Central memory CD8-positive, alpha-beta T cell (primary cell): ENCODE results near the gene TXNDC8.
"Not testable (repeated sequence)": the region's sequence is repeated elsewhere in the genome, so short reads cannot be mapped to it uniquely, and the experiment has no call there.

Experiments
- ATAC-seq: fragments of 150-1000 bp; cut with Tn5 transposase; replicated peaks from 2 replicates; pipeline ENCODE4 v1.10.0; 2022; ENCODE audit warnings: mild to moderate bottlenecking, moderate FRiP score, moderate number of reproducible peaks; ENCODE audit not compliant: poor library complexity, severe bottlenecking; ENCODE audit errors: extremely low read depth
- DNase-seq, 2 donors: peaks; one replicate each; pipeline ENCODE4 v3.0.0; 2021; ENCODE audit warnings: low spot score in 2 of 2
- H3K27ac Mint-ChIP-seq: one replicate; pipeline ENCODE4 v1.8.0; 2022; ENCODE audit warnings: low read depth, mild to moderate bottlenecking, moderate library complexity, mixed read lengths
- H3K27me3 Mint-ChIP-seq: one replicate; pipeline ENCODE4 v1.8.0; 2022; ENCODE audit warnings: mixed read lengths
- H3K36me3 Mint-ChIP-seq: one replicate; pipeline ENCODE4 v1.8.0; 2022; ENCODE audit warnings: mild to moderate bottlenecking, moderate library complexity, mixed read lengths; ENCODE audit not compliant: insufficient read depth
- H3K4me1 Mint-ChIP-seq: one replicate; pipeline ENCODE4 v1.8.0; 2022; ENCODE audit warnings: mixed read lengths
- H3K4me3 Mint-ChIP-seq: one replicate; pipeline ENCODE4 v1.8.0; 2022; ENCODE audit warnings: mild to moderate bottlenecking, moderate library complexity, mixed read lengths
- H3K9me3 Mint-ChIP-seq: one replicate; pipeline ENCODE4 v1.8.0; 2022; ENCODE audit warnings: mixed read lengths

Gene TXNDC8

DNA sequence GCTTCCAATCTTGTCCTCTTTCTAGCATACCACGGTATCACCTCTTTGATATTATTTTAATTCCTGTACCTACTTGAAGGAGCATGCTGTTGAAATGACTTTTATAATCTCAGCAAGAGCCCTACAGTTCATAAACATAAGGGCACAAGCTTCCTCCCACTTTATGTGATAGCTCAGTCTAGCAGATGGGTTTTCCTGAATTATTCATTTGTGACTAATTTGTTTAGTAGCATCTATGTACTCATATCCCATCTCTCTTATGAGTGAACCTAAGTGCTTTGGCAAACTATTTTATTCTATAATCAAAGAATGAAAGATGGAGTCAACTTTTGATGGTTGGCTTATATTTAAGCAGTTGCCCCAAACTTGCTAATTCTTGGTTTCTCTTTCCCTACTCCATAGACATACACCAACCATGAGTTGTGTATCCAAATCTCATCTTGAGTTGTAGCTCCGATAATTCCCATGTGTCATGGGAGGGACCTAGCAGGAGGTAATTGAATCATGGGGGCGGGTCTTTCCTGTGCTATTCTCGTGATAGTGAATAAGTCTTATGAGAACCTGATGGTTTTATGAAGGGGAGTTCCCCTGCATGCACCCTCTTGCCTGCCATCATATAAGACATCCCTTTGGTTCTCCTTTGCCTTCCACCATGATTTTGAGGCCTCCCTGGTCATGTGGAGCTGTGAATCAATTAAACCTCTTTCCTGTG is 17.7 kb downstream of the TXNDC8 start:
- H3K27ac Mint-ChIP-seq, result no peak overlapping the region
- H3K9me3 Mint-ChIP-seq, result no peaks in the 10 kb centered on the region
- H3K27me3 Mint-ChIP-seq, result peaks cover 8% of the 10 kb centered on the region
- DNase-seq, result no peak
- ATAC-seq, result no peak
- H3K4me3 Mint-ChIP-seq, result no peak overlapping the region
- no peaks in the 10 kb centered on the region for H3K36me3 Mint-ChIP-seq
- H3K4me1 Mint-ChIP-seq, result no peaks in the 10 kb centered on the region

DNA sequence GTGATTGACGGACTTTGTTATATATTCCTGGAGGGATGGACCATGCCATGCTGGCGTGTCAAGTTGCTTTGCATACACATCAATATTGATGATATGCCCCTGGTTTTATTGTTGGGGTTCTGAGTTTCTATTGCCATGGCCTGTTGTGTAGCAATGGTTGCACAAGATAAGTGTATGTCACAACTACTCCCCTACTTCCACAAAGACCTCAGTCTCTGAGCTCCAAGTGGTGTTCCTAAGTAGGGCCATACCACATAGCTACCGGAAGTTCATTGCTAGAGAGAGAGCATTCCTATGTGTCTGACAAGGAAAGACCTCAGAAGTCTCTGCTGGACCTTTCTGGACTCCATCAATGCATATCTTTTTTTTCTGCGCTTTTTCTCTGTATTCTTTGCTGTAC is 19.8 kb downstream of the TXNDC8 start:
- H3K4me1 Mint-ChIP-seq, result no peaks in the 10 kb centered on the region
- ATAC-seq, result no peak

DNA sequence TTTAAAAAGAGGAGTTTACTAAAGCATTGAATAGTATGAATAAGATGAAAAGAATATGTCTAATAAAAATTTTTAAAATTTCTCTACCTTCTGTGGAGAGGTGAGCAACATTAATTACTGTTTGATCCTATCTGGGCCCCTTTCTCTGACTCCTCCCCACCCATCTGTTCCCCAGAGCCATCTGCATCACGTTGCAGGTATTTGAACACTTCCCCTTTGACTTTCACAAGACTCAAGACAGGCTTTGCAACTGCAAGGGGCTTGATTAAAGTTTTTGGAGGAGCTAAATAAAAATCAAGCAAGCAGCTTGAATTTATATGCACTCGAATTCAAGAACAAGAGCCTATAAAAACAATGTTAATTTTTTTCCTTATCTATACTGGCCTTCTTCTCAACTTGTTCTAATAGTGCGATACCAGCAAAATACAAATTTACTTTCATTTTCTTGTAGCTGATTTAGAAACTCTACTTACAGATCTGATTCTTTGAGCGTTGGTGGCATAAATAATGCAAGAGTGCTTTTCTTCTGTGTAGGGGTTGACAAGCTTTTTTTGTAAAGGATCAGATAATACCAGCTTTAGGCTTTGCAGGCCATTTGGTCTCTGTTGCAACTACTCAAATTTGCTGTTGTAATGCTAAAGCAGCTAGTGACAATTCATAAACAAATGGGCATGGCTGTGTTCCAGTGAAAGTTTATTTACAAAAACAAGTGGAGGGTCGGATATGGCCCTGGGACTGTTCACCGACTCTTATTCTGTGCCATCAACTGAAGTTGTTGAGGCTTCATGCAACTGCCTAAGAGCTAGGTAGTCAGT is 21.2 kb downstream of the TXNDC8 start:
- H3K4me1 Mint-ChIP-seq, result no peaks in the 10 kb centered on the region
- ATAC-seq (no peak), DNase-seq (no peak)
- no peaks in the 10 kb centered on the region for H3K27me3 Mint-ChIP-seq
- H3K27ac Mint-ChIP-seq, result no peak overlapping the region
- H3K9me3 Mint-ChIP-seq, result no peaks in the 10 kb centered on the region
- H3K36me3 Mint-ChIP-seq, result no peaks in the 10 kb centered on the region
- H3K4me3 Mint-ChIP-seq, result peak overlapping the region; percentile 23

More for the DNA sequence above, 19.8 kb downstream of the TXNDC8 start:
- peaks cover 8% of the 10 kb centered on the region for H3K27me3 Mint-ChIP-seq
- DNase-seq, result no peak
- H3K9me3 Mint-ChIP-seq, result no peaks in the 10 kb centered on the region
- H3K36me3 Mint-ChIP-seq, result no peaks in the 10 kb centered on the region
- no peak overlapping the region for H3K4me3 Mint-ChIP-seq
- H3K27ac Mint-ChIP-seq, result no peak overlapping the region

DNA sequence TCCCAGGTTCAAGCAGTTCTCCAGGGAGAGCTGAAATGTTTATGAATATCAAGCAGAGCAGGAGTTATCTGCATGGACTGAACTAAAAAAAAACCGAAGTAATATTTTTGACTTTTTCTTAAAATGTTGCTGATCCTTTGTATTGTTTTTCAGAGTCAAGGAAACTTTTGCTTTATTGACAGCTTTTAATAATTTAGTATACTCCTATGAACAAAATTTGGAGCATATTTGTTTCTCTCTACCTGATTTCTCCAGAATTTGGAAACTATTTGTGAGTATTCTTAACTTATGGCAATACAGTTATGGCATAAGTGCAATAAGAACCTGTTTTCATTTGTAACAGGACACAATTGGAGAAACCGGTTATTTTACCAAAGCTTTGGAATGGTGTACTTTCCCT is 25.7 kb downstream of the TXNDC8 start:
- H3K36me3 Mint-ChIP-seq, H3K27me3 Mint-ChIP-seq, H3K9me3 Mint-ChIP-seq, DNase-seq, H3K27ac Mint-ChIP-seq, H3K4me3 Mint-ChIP-seq, H3K4me1 Mint-ChIP-seq, ATAC-seq: not testable (repeated sequence)

DNA sequence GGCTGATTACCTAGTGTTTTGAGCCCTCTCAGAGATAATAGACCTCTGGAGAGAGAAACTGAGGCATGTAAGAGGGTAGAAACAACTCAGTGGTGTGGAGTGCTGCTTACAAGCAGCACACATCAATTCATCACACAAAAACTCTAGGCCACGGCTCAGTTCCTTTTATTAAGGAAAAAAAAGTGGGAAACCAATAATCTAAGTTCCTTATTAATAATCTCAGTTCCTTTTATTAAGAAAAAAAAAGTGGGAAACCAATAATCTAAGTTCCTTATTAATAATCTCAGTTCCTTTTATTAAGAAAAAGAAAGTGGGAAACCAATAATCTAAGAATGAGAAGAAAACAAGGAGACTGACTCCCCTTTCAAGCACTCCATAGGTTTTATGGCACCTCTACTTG is 28.0 kb downstream of the TXNDC8 start:
- no peak overlapping the region for H3K4me3 Mint-ChIP-seq
- H3K4me1 Mint-ChIP-seq, result no peaks in the 10 kb centered on the region
- ATAC-seq, result no peak
- H3K27me3 Mint-ChIP-seq, result peaks cover 26% of the 10 kb centered on the region
- no peaks in the 10 kb centered on the region for H3K36me3 Mint-ChIP-seq
- H3K27ac Mint-ChIP-seq, result no peak overlapping the region
- DNase-seq, result no peak
- H3K9me3 Mint-ChIP-seq, result no peaks in the 10 kb centered on the region

DNA sequence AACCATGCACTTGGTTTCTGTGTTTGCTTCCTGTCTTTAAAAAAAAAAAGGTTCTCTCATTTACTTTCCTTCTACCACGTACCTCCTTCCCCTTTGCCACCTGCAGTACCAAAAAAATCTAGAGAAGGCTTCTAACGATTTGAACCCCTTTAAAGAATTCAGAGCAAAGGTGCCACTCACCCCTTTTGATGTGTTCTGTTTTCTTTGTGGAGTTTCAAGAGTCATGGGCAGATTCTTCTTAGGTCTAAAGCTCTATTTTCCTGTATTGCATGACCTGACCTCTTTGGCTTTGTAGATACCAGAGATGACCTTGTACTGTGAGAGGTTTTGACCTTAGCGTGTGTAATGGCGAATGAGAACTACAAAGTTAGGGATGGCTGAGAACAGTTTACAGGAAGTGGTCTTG is 29.0 kb downstream of the TXNDC8 start:
- ATAC-seq, result no peak
- H3K4me3 Mint-ChIP-seq, result no peak overlapping the region

DNA sequence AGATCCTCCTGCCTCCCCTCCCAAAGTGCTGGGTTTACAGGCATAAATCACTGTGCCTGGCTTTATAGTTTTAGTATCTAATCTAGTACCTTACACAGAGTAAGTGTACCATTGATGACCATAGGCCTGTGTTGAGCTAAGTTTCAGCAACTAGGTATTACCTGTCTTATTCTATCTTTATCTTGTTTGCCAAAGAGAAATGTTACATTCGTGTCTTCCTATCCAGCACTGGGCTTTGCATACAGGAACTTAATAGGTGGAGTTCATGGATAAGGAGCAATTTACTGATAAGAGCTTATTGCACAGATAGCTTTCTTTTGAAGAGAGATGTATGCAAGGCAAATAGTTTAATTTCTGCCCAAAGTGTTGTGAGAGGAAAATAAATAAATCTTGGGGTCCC is 30.5 kb downstream of the TXNDC8 start:
- Mint-ChIP-seq H3K9me3 (no peaks in the 10 kb centered on the region), H3K36me3 (no peaks in the 10 kb centered on the region), H3K4me1 (no peaks in the 10 kb centered on the region), H3K27ac (no peak overlapping the region), H3K4me3 (no peak overlapping the region), H3K27me3 (peaks cover 50% of the 10 kb centered on the region)
- no peak for DNase-seq
- ATAC-seq, result no peak

More for the DNA sequence above, 29.0 kb downstream of the TXNDC8 start:
- no peak for DNase-seq
- Mint-ChIP-seq H3K36me3 (no peaks in the 10 kb centered on the region), H3K4me1 (no peaks in the 10 kb centered on the region), H3K9me3 (no peaks in the 10 kb centered on the region), H3K27ac (no peak overlapping the region), H3K27me3 (peaks cover 37% of the 10 kb centered on the region)

DNA sequence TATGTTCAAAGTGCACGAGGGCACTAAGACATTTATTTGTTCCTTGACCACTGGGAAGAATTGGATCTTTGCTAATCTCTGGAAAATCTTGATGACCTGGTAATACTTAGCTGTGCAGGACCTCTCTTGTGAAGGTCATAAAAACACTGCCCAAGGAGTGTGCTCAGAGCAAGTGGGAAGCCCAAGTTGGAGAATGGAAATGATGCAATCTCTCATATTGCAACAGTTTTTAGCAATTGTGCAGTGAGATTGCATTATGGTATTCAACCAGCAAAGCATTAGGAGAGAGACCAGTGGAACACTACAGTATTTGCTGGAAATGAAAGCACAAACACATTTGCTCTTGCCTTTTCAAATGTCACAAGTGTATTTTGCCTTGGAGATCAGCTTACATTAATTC is 34.5 kb downstream of the TXNDC8 start:
- no peak for DNase-seq
- H3K4me1 Mint-ChIP-seq, result no peaks in the 10 kb centered on the region
- H3K9me3 Mint-ChIP-seq, result no peaks in the 10 kb centered on the region
- H3K36me3 Mint-ChIP-seq, result no peaks in the 10 kb centered on the region
- H3K27me3 Mint-ChIP-seq, result peaks cover 57% of the 10 kb centered on the region
- H3K4me3 Mint-ChIP-seq, result no peak overlapping the region
- H3K27ac Mint-ChIP-seq, result no peak overlapping the region
- no peak for ATAC-seq

DNA sequence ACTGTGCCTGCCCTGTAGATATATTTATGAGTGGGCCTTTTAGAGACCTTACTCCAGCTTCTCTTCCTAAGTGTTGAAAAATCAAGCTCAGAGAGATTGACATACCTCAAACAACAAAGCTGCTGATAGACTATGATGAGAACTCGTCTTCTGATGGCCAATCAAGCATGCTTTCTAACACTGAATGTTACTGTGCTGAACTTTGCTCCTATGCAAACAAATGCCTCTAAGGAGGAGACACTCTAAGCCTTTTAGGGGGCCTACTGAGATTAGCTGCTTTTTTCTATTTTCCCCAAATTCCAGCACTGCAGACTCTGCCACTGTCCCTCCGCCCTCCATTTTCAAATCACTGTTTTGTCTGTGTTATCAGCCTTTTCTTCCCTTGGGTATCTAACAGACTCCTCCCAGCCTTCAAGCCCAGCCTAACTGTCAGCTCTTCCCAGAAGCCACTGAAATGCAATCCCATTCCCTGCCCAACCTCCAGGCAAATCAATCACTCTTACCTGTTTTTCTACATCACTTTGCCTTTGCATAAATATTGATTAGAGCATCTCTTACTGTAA is 39.5 kb downstream of the TXNDC8 start:
- no peaks in the 10 kb centered on the region for H3K4me1 Mint-ChIP-seq
- ATAC-seq, result no peak

DNA sequence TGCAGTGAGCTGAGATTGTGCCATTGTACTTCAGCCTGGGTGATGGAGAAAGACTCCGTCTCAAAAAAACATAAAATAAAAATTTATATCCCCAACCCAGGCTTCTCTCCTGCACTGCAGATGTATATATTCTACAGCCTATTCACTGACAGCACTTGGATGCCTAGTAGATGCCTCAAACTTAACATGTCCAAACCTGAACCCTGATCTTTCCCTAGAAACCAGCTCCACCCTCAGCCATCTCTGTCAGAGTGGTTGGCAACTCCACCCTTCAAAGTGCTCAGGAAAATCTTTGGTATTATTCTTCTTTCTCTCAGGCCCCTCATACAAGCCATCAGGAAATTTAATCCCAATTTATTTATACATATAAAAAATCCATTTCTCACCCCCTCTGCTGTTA is 44.4 kb downstream of the TXNDC8 start:
- no peak for DNase-seq
- ATAC-seq, result no peak
- Mint-ChIP-seq H3K4me3 (no peak overlapping the region), H3K36me3 (no peaks in the 10 kb centered on the region), H3K27ac (no peak overlapping the region), H3K4me1 (no peaks in the 10 kb centered on the region), H3K9me3 (no peaks in the 10 kb centered on the region), H3K27me3 (peaks cover 33% of the 10 kb centered on the region)

More for the DNA sequence above, 39.5 kb downstream of the TXNDC8 start:
- Mint-ChIP-seq H3K27me3 (peaks cover 48% of the 10 kb centered on the region), H3K4me3 (no peak overlapping the region), H3K27ac (no peak overlapping the region), H3K9me3 (no peaks in the 10 kb centered on the region), H3K36me3 (no peaks in the 10 kb centered on the region)
- DNase-seq, result no peak

DNA sequence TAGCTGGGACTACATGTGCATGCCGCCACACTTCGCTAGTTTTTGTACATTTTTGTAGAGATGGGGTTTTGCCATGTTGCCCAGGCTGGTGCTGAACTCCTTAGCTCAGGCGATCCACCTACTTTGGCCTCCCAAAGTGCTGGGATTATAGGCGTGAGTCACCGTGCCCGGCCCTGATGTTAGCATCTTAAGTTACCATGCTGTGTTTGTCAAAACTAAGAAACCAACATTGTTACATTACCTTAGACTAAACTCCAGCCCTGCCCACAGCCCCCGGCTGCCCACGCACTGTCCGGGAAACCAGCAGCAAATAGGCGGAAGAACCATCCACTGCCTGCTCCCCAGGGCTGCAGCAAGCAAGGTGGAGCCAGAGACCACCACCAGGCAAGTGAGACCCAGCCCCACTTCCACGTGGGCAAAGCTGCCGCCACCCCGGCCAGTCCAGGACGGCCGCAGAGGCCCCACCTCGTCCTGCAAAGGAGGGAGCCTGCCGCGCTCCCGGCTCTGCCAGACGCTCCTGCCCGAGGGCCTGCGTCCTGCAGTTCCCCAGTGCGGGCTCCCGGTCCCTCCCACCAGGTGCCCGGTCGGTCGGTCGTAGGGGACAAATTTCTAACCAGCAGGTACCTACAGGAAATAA is 45.6 kb downstream of the TXNDC8 start:
- Mint-ChIP-seq H3K4me3 (no peak overlapping the region), H3K27me3 (peaks cover 28% of the 10 kb centered on the region), H3K4me1 (no peaks in the 10 kb centered on the region), H3K9me3 (no peaks in the 10 kb centered on the region), H3K27ac (no peak overlapping the region), H3K36me3 (no peaks in the 10 kb centered on the region)
- DNase-seq, result no peak
- no peak for ATAC-seq

DNA sequence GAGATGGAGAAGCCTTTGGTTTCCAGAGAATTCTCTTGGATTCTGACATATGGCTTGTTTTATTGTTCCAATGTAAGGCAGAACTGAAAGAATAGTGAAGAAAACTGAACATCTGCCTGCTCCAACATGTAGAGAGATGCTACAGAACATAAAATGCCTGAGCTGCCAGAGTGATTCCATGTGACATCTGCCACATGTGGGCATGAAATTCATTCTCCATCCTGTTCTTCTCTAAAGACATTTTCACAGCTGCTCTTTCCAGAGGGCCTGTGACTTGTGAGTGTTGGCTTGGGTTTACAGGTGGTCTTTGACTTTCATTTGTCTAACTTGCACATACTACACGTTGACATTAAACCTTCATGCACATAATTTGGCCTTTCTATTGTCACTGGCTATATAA is 47.7 kb downstream of the TXNDC8 start:
- no peak overlapping the region for H3K4me3 Mint-ChIP-seq
- peaks cover 12% of the 10 kb centered on the region for H3K27me3 Mint-ChIP-seq
- no peaks in the 10 kb centered on the region for H3K9me3 Mint-ChIP-seq
- H3K27ac Mint-ChIP-seq, result no peak overlapping the region
- no peak for ATAC-seq
- H3K4me1 Mint-ChIP-seq, result no peaks in the 10 kb centered on the region
- no peaks in the 10 kb centered on the region for H3K36me3 Mint-ChIP-seq
- DNase-seq, result no peak
